Measurements from ENCODE around the gene ZIC2.
"Not testable (repeated sequence)": the region's sequence is repeated elsewhere in the genome, so short reads cannot be mapped to it uniquely, and the experiment has no call there.

Gene ZIC2

DNA sequence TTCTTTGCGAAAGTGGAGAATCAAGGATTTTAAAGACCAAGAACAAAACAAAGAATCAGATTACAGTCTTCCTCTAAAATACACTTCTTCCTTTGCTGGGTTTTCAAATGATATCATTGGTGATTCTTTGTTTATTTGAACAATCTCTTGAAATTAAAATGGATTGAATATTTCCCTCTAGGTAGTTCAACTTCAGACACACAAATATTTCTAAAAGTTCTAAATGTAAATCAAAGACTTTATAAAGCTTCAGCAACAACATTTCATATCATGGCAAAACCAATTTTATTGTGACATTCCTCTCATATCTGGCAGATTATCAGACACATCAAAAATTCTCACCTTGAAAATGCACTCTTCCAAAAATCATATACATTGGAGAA, 13.0 kb downstream of the ZIC2 start:
- no peak overlapping the region for H3K4me3 Mint-ChIP-seq
- H3K27ac Mint-ChIP-seq = no peak overlapping the region

DNA sequence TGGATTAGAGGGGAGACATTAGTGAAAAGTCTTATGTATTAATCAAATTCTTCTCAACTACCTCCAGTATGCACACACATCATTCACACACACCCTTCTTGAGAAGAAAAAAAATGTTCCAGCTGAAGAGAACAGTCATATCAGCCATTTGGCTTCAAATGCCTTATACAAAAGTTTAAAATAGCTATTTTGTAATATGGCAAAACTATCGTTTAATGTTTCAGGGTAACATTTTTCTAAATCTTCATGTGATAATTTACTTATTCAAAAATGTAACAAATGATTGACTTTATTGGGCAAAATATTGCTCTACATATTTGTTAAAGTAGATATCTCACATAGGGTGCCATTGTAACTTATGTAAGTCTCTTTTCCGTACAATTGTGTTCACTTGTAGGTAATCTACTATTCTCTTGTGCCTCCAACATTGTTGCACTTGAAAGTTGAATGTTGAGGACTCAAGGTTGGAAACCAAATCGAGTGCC, 13.6 kb downstream of the ZIC2 start:
- Mint-ChIP-seq H3K4me3 (no peak overlapping the region), H3K36me3 (no peaks in the 10 kb centered on the region), H3K4me1 (peaks cover 6% of the 10 kb centered on the region), H3K9me3 (peaks cover 4% of the 10 kb centered on the region), H3K27ac (no peak overlapping the region)
- ATAC-seq (no peak), DNase-seq (ENCODE audit: low spot score in 2 of 2) (no peak)

More for the DNA sequence above, 13.0 kb downstream of the ZIC2 start:
- no peak for ATAC-seq
- H3K4me1 Mint-ChIP-seq = peaks cover 6% of the 10 kb centered on the region
- peaks cover 4% of the 10 kb centered on the region for H3K9me3 Mint-ChIP-seq
- peaks cover 4% of the 10 kb centered on the region for H3K36me3 Mint-ChIP-seq
- no peak for DNase-seq (ENCODE audit: low spot score in 2 of 2)

GRCh38 chr13:99995589-99996380, 14.2 kb downstream of the ZIC2 start:
- peaks cover 4% of the 10 kb centered on the region for H3K9me3 Mint-ChIP-seq
- H3K36me3 Mint-ChIP-seq = no peaks in the 10 kb centered on the region
- DNase-seq (ENCODE audit: low spot score in 2 of 2) (no peak), ATAC-seq (no peak)
- H3K27ac Mint-ChIP-seq = no peak overlapping the region
- H3K4me3 Mint-ChIP-seq = no peak overlapping the region
- peaks cover 6% of the 10 kb centered on the region for H3K4me1 Mint-ChIP-seq

- H3K36me3 Mint-ChIP-seq = no peaks in the 10 kb centered on the region
- H3K4me3 Mint-ChIP-seq = no peak overlapping the region
- ATAC-seq = no peak
- peaks cover 4% of the 10 kb centered on the region for H3K9me3 Mint-ChIP-seq
- no peak for DNase-seq (ENCODE audit: low spot score in 2 of 2)
- H3K4me1 Mint-ChIP-seq = peaks cover 4% of the 10 kb centered on the region
- no peak overlapping the region for H3K27ac Mint-ChIP-seq
Measured at GRCh38 chr13:99996381-99996973, 14.9 kb downstream of the ZIC2 start.

DNA sequence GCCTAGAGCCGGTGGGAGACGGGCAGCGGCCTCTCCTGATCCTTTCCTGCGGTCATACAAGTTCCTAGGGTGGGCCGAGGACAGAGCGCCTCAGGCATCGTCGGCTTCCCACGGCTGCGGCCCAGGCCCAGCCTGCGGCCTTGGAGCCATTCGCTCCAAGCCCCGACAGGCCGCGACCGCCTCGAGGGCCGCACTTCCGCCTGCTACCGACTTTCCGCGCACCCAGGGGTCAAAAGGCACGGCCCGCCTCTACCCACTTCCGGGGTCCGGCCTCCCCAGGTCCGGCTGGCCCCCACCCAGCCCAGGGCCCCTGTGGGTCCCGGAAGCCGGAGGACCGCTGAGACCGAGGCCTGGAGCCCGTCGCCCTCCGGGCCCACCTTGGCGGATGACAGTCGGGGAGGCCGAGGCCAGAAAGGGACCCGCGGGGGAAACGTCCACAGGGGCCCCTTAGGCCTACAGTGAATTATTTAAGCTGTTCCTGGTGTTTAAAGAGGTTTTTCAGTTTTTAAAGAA, 16.2 kb downstream of the ZIC2 start:
- H3K27ac Mint-ChIP-seq = no peak overlapping the region
- ATAC-seq (no peak), DNase-seq (ENCODE audit: low spot score in 2 of 2) (no peak)
- peaks cover 4% of the 10 kb centered on the region for H3K9me3 Mint-ChIP-seq
- H3K36me3 Mint-ChIP-seq = no peaks in the 10 kb centered on the region
- no peak overlapping the region for H3K4me3 Mint-ChIP-seq
- peaks cover 6% of the 10 kb centered on the region for H3K4me1 Mint-ChIP-seq

- Mint-ChIP-seq H3K4me3 (no peak overlapping the region), H3K36me3 (no peaks in the 10 kb centered on the region), H3K4me1 (peaks cover 6% of the 10 kb centered on the region), H3K9me3 (peaks cover 4% of the 10 kb centered on the region), H3K27ac (no peak overlapping the region)
- ATAC-seq (no peak), DNase-seq (ENCODE audit: low spot score in 2 of 2) (no peak)
Measured at GRCh38 chr13:99998261-99998660, 16.7 kb downstream of the ZIC2 start.

DNA sequence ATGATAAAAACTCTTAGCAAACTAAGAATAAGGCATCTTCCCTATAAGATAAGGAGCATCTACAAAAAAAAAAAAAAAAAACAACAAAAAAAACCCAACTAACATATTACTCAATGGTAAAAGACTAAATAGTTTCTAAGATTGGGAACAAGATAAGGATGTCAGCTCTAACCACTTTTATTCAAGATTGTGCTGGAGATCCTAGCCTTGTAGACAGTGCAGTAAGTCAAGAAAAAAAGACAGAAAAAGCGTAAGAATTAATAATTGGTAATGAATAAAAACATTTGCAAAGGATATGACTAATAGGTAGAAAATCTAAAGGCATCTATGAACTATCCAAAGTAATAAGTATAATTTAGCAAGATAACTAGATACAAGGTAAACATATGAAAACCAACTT, 33.0 kb downstream of the ZIC2 start:
- Mint-ChIP-seq H3K4me1 (no peaks in the 10 kb centered on the region), H3K9me3 (no peaks in the 10 kb centered on the region), H3K36me3 (no peaks in the 10 kb centered on the region), H3K4me3 (no peak overlapping the region), H3K27ac (no peak overlapping the region)
- DNase-seq (ENCODE audit: low spot score in 2 of 2) (no peak), ATAC-seq (no peak)

DNA sequence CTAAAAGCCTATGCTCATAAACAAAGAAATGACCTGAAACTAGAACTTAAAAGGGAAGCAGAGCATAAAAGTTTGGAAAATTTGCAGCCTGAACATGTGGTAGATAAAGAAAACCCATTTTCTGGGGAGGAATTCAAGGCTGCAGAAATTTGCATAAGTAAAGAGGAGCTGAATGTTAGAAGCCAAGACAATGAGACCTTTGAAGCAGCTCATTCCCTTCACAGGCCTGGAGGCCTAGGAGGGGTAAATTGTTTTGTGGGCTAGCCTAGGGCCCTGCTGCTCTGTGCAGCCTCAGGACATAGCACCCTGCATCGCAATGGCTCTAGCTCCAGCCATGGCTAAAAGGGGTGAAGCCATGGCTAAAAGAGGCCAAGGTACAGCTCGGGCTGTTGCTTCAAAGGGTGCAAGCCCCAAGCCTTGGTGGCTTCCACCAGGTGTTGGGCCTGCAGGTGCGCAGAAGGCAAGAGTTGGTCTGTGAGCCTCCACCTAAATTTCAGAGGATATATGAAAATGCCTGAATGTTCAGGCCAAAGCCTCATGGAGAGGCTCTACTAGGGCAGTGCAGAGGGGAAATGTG, 38.3 kb downstream of the ZIC2 start:
- ATAC-seq = no peak
- Mint-ChIP-seq H3K9me3 (no peaks in the 10 kb centered on the region), H3K4me1 (no peaks in the 10 kb centered on the region), H3K27ac (no peak overlapping the region), H3K36me3 (no peaks in the 10 kb centered on the region), H3K4me3 (no peak overlapping the region)
- no peak for DNase-seq (ENCODE audit: low spot score in 2 of 2)

GRCh38 chr13:100022798-100023197, 41.2 kb downstream of the ZIC2 start:
- Mint-ChIP-seq H3K9me3 (no peaks in the 10 kb centered on the region), H3K4me1 (no peaks in the 10 kb centered on the region), H3K36me3 (no peaks in the 10 kb centered on the region), H3K4me3 (no peak overlapping the region), H3K27ac (no peak overlapping the region)
- DNase-seq (ENCODE audit: low spot score in 2 of 2) (no peak), ATAC-seq (no peak)

- H3K27ac Mint-ChIP-seq = no peak overlapping the region
- no peak overlapping the region for H3K4me3 Mint-ChIP-seq
- no peaks in the 10 kb centered on the region for H3K4me1 Mint-ChIP-seq
- no peaks in the 10 kb centered on the region for H3K9me3 Mint-ChIP-seq
- H3K36me3 Mint-ChIP-seq = no peaks in the 10 kb centered on the region
- no peak for ATAC-seq
- no peak for DNase-seq (ENCODE audit: low spot score in 2 of 2)
Measured at GRCh38 chr13:100024023-100024422, 42.4 kb downstream of the ZIC2 start.

- no peak overlapping the region for H3K27ac Mint-ChIP-seq
- H3K9me3 Mint-ChIP-seq = no peaks in the 10 kb centered on the region
- no peak for ATAC-seq
- no peaks in the 10 kb centered on the region for H3K4me1 Mint-ChIP-seq
- H3K36me3 Mint-ChIP-seq = no peaks in the 10 kb centered on the region
- no peak overlapping the region for H3K4me3 Mint-ChIP-seq
- DNase-seq (ENCODE audit: low spot score in 2 of 2) = no peak
Measured at GRCh38 chr13:100029933-100030332, 48.3 kb downstream of the ZIC2 start.

GRCh38 chr13:100032642-100033041, 51.1 kb downstream of the ZIC2 start:
- not testable (repeated sequence) for ATAC-seq; H3K4me3 Mint-ChIP-seq; H3K4me1 Mint-ChIP-seq; DNase-seq (ENCODE audit: low spot score in 2 of 2); H3K36me3 Mint-ChIP-seq; H3K9me3 Mint-ChIP-seq; H3K27ac Mint-ChIP-seq

GRCh38 chr13:100035936-100036335, 54.4 kb downstream of the ZIC2 start:
- H3K27ac Mint-ChIP-seq = no peak overlapping the region
- ATAC-seq (no peak), DNase-seq (ENCODE audit: low spot score in 2 of 2) (no peak)
- H3K36me3 Mint-ChIP-seq = no peaks in the 10 kb centered on the region
- no peaks in the 10 kb centered on the region for H3K4me1 Mint-ChIP-seq
- H3K9me3 Mint-ChIP-seq = no peaks in the 10 kb centered on the region
- no peak overlapping the region for H3K4me3 Mint-ChIP-seq
